Spleen (tissue), 11 donors: ENCODE results near the gene C13orf42. TPM values are rescaled to one million over a fixed set of nuclear protein-coding genes. Genes with fewer than 3 reads are reported as not detected.

ENCODE experiments used
- DNase-seq: peaks from one replicate; pipeline ENCODE4 v3.0.0-alpha.2; 2020
- H3K27ac ChIP-seq, 8 donors: fragments of 200-600 bp; sonication (generic) in 7 of 8; 1 replicate in 4 of 8; 2 replicates in 4 of 8; pipeline versions ENCODE4 v1.5.0 to v1.8.0; 2016 to 2021; ENCODE audit warnings: inconsistent platforms in 4 of 8, mild to moderate bottlenecking in 4 of 8, moderate library complexity in 1 of 8
- H3K27me3 ChIP-seq, 7 donors: fragments of 200-600 bp; sonication (generic) in 6 of 7; replicated peaks in 1 of 7; 1 replicate in 4 of 7; 2 replicates in 3 of 7; pipeline versions ENCODE4 v1.5.0 to v1.8.0; 2016 to 2021; ENCODE audit warnings: inconsistent platforms in 3 of 7, mild to moderate bottlenecking in 1 of 7
- H3K36me3 ChIP-seq, 6 donors: fragments of 200-600 bp; sonication (generic) in 5 of 6; 1 replicate in 4 of 6; 2 replicates in 2 of 6; pipeline versions ENCODE4 v1.5.0 to v1.8.0; 2016 to 2021; ENCODE audit warnings: inconsistent platforms in 2 of 6
- H3K4me1 ChIP-seq, 6 donors: fragments of 200-600 bp; sonication (generic) in 5 of 6; 1 replicate in 3 of 6; 2 replicates in 3 of 6; pipeline versions ENCODE4 v1.5.0 to v1.8.0; 2016 to 2021; ENCODE audit warnings: inconsistent platforms in 3 of 6
- H3K4me3 ChIP-seq, 8 donors: fragments of 200-600 bp; sonication (generic) in 7 of 8; 1 replicate in 4 of 8; 2 replicates in 4 of 8; pipeline versions ENCODE4 v1.5.0 to v1.8.0; 2016 to 2021; ENCODE audit warnings: inconsistent platforms in 4 of 8, mild to moderate bottlenecking in 4 of 8, moderate library complexity in 2 of 8
- H3K9me3 ChIP-seq, 8 donors: fragments of 200-600 bp; sonication (generic) in 7 of 8; 1 replicate in 4 of 8; 2 replicates in 4 of 8; pipeline versions ENCODE4 v1.5.0 to v1.8.0; 2016 to 2021; ENCODE audit warnings: inconsistent platforms in 4 of 8
- POLR2A ChIP-seq, 3 donors: fragments of 450-650 bp; IDR thresholded peaks; one replicate each; pipeline ENCODE4 v1.5.1; 2017; ENCODE audit warnings: antibody characterized with exemption in 3 of 3, mild to moderate bottlenecking in 1 of 3
- POLR2AphosphoS5 ChIP-seq, 3 donors: sonication (generic); formaldehyde crosslinking; IDR thresholded peaks; one replicate each; pipeline ENCODE4 v1.5.1; 2017; ENCODE audit warnings: antibody characterized with exemption in 3 of 3
- WGBS, 5 donors: extraction: QIAGEN DNeasy Blood & Tissue Kit in 3 of 5; methylation state at CpG; one replicate each; pipeline versions ENCODE4 v1.1.5 to v1.1.7; 2013 to 2018; 5-methylcytosine and 5-hydroxymethylcytosine counted together
- intact Hi-C: fragments of 100-400 bp; cut with DNase I; formaldehyde crosslinking; loops from one replicate; pipeline ENCODE4 v1.15.0; 2023; ENCODE audit warnings: low total_unique reads
- polyA plus RNA-seq, 3 donors: library from polyadenylated mRNA; stranded (reverse); fragments of 200-250 nt; gene quantifications; one replicate each; pipeline ENCODE4 v1.2.1, GENCODE V29; 2013
- total RNA-seq, 7 donors: library from RNA; depleted of rRNA in 3 of 7; stranded (reverse); fragments of >200 nt in 3 of 7; fragmentation: NEBNext Ultra II Directional in 4 of 7; extraction: Animal tissue kit (Norgen Biotek cat#: 25700) in 4 of 7; gene quantifications; one replicate each; pipeline versions ENCODE4 v1.1.0 to v1.2.1, GENCODE V29; 2016 to 2021
- TF ChIP-seq, protein P1 (sequence below), 11 experiments: fragments of 200-600 bp in 7 of 11; fragments of 450-650 bp in 4 of 11; sonication (generic) in 4 of 11; IDR thresholded peaks in 8 of 11; conservative IDR thresholded peaks in 3 of 11; 1 replicate in 7 of 11; 2 replicates in 4 of 11; pipeline versions ENCODE4 v1.4.0 to v1.8.0; 2016 to 2021; ENCODE audit warnings: antibody characterized with exemption in 11 of 11, inconsistent platforms in 4 of 11, mild to moderate bottlenecking in 1 of 11
- donor health status: healthy with polysubstance abuse.
- donor health status: DM: no; HTN: no; CAD: no; lungs with moderate emphysema.
- donor health status: DM: no; HTN: no; CAD: no.
- donor health status: Bipolar disorder and iron deficiency.
- donor health status: healthy.
- donor health status: DM: no; HTN: no; CAD: no.
- donor health status: DM: yes; HTN: yes; CAD: no.

C13orf42 gene
- total and polyA plus RNA-seq, 10 donors: 0.03 to 0.60 (median 0.33) TPM; not detected in 5

DNA sequence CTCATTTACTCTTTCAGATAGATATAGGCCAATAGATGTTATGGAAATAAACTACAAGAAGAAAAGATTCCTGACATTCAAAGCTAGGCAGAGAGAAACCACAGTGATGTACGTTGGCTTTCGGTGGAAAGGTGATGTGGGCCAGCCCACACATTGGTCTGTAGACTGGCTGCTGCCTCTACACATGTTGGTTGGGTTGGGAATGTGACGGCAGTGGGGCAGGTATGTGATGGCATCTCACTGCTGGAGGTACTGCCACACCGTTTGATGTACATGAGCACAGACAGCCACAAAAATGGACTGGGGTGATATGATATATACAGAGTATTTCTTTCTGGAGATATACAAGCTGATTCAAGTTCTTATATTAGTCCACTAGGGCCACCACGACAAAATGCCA, 69.4 kb downstream of the C13orf42 start:
- TF ChIP-seq, protein P1, sequence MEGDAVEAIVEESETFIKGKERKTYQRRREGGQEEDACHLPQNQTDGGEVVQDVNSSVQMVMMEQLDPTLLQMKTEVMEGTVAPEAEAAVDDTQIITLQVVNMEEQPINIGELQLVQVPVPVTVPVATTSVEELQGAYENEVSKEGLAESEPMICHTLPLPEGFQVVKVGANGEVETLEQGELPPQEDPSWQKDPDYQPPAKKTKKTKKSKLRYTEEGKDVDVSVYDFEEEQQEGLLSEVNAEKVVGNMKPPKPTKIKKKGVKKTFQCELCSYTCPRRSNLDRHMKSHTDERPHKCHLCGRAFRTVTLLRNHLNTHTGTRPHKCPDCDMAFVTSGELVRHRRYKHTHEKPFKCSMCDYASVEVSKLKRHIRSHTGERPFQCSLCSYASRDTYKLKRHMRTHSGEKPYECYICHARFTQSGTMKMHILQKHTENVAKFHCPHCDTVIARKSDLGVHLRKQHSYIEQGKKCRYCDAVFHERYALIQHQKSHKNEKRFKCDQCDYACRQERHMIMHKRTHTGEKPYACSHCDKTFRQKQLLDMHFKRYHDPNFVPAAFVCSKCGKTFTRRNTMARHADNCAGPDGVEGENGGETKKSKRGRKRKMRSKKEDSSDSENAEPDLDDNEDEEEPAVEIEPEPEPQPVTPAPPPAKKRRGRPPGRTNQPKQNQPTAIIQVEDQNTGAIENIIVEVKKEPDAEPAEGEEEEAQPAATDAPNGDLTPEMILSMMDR (IDR thresholded peaks at IDR 0.05 in 8 of 11, conservative IDR thresholded peaks at IDR 0.05 in 3 of 11): no peak
- TF ChIP-seq POLR2A (IDR thresholded peaks at IDR 0.05) (no peak), POLR2AphosphoS5 (IDR thresholded peaks at IDR 0.05) (no peak)
- H3K27me3 ChIP-seq: no peaks in the 10 kb centered on the region
- no peak for DNase-seq
- intact Hi-C loops: no loop called here
- 73 to 87% (median 75%) methylated on average over 5 of the region's 5 CpGs for WGBS, 5 donors
- no peak overlapping the region for H3K27ac ChIP-seq
- H3K4me1 ChIP-seq: no peaks in the 10 kb centered on the region
- no peaks in the 10 kb centered on the region for H3K36me3 ChIP-seq
- H3K9me3 ChIP-seq: no peaks in the 10 kb centered on the region
- H3K4me3 ChIP-seq: no peak overlapping the region

DNA sequence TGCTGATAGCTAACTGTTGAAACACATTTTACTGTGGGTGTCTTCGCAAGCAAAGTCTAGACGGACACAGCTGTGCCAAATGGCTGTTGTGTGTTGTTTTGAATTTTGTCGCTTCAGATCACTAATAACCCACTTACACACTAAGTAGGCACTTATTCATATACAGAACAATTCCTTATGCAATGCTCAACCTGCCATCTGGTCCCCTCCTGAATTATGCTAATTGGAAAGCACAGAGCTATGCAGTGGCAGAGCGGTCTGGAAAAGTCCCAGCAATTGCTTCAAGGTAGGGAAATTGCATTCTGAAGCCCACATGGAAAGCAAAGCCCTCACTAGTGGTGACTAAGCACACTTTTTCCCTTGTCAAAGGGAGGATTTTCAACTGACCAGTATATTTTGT, 69.9 kb downstream of the C13orf42 start:
- no peaks in the 10 kb centered on the region for H3K9me3 ChIP-seq
- 89 to 98% (median 95%) methylated on average over 4 of the region's 4 CpGs for WGBS, 5 donors
- H3K4me3 ChIP-seq: no peak overlapping the region
- no peaks in the 10 kb centered on the region for H3K27me3 ChIP-seq
- H3K4me1 ChIP-seq: no peaks in the 10 kb centered on the region
- no peak for DNase-seq
- TF ChIP-seq, protein P1 (IDR thresholded peaks at IDR 0.05 in 8 of 11, conservative IDR thresholded peaks at IDR 0.05 in 3 of 11): no peak
- no peak for TF ChIP-seq POLR2AphosphoS5 (IDR thresholded peaks at IDR 0.05)
- no peak for TF ChIP-seq POLR2A (IDR thresholded peaks at IDR 0.05)
- intact Hi-C loops: no loop called here
- no peak overlapping the region for H3K27ac ChIP-seq
- H3K36me3 ChIP-seq: no peaks in the 10 kb centered on the region

DNA sequence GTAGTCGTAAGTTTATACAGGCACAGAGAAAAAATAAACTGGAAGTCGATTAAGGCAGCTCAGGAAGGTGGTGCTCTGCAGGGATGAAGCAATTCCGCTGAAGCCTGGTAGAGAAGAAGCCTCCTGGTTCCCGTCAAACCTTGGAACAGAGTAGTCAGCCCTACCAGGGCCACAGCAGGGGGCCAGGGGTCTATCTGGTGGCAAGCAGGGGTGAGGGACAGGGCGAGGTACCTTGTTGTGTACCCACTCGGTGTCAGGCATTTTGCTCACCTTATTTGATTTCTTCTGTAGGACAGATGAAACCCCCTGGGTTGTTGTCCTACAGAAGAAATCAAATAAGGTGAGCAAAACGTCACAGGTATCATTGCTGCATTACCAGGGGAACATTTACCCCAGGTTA, 70.6 kb downstream of the C13orf42 start:
- no peak for DNase-seq
- intact Hi-C loops: no loop called here
- no peak for TF ChIP-seq POLR2A (IDR thresholded peaks at IDR 0.05)
- no peak for TF ChIP-seq POLR2AphosphoS5 (IDR thresholded peaks at IDR 0.05)
- TF ChIP-seq, protein P1 (IDR thresholded peaks at IDR 0.05 in 8 of 11, conservative IDR thresholded peaks at IDR 0.05 in 3 of 11): no peak
- Histone ChIP-seq H3K4me3 (no peak overlapping the region), H3K27me3 (no peaks in the 10 kb centered on the region), H3K9me3 (no peaks in the 10 kb centered on the region), H3K36me3 (no peaks in the 10 kb centered on the region), H3K4me1 (no peaks in the 10 kb centered on the region), H3K27ac (no peak overlapping the region)
- WGBS, 5 donors: 75 to 86% (median 81%) methylated on average over 7 of the region's 7 CpGs

DNA sequence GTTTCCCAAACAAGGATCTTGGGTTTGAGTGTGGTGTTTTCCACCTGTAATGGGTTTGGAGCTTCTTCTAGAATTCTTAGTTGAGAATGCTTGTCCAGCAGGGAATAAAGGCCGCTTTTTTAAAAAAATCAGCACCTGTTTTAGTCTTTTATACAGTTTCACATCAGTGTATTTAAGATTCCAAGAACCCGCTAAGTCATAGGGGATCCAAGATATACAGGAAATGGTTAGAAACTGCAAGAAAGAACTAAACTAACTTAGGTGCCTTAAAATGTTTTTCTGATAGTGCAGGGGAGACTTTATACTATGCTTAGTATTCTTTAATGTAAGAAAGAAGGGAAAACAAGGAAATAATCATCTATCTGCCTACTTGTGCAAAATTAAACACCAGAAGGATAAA, 74.7 kb downstream of the C13orf42 start:
- WGBS, 5 donors: 43 to 57% (median 51%) methylated on average over 2 of the region's 2 CpGs
- TF ChIP-seq, protein P1 (IDR thresholded peaks at IDR 0.05 in 8 of 11, conservative IDR thresholded peaks at IDR 0.05 in 3 of 11): no peak
- TF ChIP-seq POLR2A (IDR thresholded peaks at IDR 0.05) (no peak), POLR2AphosphoS5 (IDR thresholded peaks at IDR 0.05) (no peak)
- no peak overlapping the region for H3K4me3 ChIP-seq
- no peak overlapping the region for H3K27ac ChIP-seq
- no peaks in the 10 kb centered on the region for H3K27me3 ChIP-seq
- H3K36me3 ChIP-seq: no peaks in the 10 kb centered on the region
- no peaks in the 10 kb centered on the region for H3K4me1 ChIP-seq
- H3K9me3 ChIP-seq: no peaks in the 10 kb centered on the region
- DNase-seq: no peak
- intact Hi-C loops: no loop called here
